Hematopoietic multipotent progenitor cell (in vitro differentiated cells): ENCODE results near the gene IGSF21. TPM values are rescaled to one million over a fixed set of nuclear protein-coding genes. Genes with fewer than 3 reads are reported as not detected.

Experiments used
- DNase-seq, 3 donors: peaks; one replicate each; pipeline ENCODE4 v3.0.0-alpha.2; 2011 to 2015; ENCODE audit warnings: low read depth in 2 of 3, low spot score in 2 of 3
- total RNA-seq: library from RNA; depleted of rRNA; stranded (reverse); fragments of >200 nt; gene quantifications from one replicate; pipeline ENCODE4 v1.2.3, GENCODE V29; 2012

The IGSF21 gene
- total RNA-seq, 1 donor: under 0.01 TPM

DNA sequence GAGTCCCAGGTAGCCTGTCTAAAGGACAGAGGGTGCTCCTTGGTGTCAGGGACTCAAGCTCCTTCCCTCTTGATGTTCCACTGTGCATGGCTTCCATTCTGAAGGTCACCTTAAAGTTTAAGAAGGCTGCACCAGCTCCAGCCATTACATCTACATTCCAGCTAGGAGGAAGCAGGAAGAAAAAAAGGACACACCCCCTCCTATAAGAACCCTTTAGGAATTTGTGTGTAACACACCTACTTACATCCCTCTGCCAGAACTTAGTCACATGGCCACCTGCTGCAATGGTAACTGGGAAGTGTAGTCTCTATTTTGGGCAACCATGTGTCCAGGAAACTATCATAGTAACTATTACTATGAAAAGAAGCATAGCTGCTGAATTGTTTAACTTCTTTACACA lies 211.5 kb downstream of the IGSF21 start:
- no peak for DNase-seq

DNA sequence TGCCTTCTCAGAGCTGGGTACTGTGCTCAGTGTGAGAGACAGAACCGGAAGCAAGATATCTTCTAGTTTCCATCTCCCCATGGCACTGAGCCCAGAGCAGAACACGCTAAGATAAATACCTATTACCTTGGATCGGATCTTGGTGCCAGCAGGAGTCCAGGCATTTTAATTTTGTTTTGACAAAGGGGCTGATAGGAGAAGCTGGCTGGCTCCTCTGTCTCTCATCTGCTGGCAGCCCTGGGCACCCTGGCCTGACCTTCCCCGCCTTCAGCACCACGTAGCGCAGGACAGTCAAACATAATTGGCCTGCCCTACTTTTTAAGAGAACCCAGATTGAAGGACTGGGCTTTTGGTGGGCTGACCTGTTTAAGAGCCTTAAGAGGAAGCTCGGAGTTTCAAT lies 212.5 kb downstream of the IGSF21 start:
- DNase-seq: no peak

DNA sequence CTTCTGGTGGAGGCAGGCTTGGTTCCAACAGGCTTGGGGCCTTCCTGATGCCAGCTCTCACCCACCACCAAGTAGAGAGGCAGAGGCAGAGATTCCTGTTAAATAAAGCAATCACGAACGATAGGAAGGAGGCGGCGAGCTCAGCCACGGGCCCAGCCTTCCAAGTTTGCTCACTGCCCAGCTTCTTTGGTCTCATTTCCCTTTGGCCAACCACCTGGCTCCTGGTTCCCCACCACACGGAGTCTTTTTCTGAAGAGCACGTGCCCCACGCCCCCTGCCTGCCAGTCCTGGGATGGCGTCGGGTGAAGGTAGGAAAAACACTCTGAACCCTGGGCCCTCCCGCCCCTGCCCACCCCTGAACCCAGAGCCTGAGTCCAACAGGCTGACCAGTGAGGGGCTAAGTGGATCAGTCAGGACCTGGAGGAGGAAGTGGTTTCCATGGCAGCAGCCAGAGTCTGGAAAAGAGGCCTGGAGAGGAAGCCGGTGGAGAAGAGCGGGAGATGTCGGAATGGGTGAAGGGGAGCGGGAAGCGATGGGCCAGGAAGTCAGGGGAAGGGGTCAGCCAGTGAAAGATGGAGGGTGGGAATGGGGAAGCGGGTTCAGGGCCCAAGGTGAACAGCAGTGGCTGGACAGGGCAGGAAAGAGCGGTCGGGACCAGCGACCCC lies 214.9 kb downstream of the IGSF21 start:
- DNase-seq: peak in 1 of 3 donors; percentile 11

DNA sequence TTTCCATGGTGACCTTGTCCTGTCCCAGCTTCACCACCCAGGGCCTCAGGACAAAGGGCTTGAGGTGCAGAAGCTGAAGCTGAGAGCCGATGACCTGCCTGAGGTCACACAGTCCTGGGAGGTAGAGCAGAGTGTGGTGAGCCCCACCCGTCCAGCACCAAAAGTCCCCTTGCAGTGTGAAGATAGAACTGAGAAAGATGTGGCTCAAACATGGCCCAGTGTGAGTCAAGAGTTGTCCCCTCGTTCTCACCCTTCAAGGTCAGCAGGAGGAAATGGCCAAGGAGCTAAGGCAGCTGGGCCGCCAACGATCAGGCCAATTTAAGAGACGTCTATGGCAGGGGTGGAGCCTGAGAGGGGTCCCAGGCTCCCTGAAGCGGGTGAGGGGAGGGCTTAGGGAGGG lies 215.7 kb downstream of the IGSF21 start:
- no peak for DNase-seq

DNA sequence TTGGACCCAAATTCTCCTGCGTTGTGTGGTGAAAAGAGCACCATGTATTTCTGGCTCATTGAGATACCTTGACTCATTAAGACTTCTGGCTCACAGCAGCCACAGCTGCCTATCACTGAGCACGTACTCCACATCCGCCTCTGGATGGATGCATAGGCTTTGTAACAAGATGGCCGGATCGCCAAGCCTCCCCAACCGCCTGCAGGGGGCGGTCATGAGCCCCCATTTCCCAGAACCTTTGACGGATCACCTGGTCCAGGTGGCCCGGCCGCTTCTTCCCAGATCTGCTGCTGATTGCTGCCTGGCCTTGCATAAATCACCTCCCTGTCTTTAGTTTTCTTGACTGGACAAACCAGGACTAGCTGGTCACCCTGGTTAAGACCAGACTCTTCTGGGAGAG lies 216.6 kb downstream of the IGSF21 start:
- no peak for DNase-seq

DNA sequence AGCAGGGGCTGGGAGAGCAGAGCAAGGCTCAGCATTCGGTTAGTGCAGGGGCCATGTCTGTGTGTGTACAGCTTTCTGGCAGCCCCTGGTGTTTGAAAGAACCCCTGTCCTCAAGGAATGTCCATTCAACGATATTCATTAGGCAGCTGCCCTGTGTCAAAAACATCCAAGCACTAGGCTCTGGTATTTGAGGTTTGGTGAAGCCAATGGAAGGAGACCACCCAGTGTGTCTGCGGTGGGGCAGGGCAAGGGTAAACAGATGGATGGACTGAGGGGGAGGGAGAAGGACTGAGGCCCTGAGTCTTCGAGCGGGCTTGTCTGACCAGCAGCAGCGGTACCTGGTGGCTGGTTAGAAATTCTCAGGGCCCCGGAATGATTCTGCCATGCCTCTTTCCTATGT lies 217.5 kb downstream of the IGSF21 start:
- no peak for DNase-seq

DNA sequence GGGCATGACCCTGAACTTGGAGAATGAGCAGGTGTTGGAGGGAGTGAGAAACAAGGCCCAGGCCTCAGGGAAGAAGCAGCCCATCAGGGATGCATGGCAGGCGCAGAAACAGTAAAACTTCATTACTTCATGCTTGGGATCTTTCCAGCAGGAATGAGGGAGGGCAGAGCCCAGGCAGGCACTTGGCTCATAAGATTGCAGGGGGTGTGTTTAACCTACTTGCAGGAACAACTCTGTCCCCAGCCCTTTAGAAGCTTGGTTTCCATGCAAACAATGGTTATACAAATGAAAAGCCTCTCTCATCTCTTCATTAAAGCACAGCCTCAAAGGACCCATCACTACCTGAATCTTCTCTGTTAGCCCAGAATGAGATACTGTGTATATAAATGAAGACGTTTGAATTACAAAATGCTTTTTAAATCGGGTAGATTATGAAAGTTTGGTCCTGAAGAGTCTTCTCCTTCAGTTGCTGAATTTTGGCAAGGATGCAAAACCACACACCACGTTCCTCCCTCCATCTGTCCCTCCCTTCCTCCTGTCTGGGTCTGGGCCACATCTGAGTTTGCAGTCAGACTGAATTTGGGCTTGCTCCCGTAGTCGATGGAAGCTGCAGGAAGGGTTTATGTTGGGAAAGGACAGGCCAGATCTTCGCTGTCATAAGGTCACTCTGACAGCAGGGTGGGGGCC lies 218.8 kb downstream of the IGSF21 start:
- DNase-seq: peak in 1 of 3 donors; percentile 32

DNA sequence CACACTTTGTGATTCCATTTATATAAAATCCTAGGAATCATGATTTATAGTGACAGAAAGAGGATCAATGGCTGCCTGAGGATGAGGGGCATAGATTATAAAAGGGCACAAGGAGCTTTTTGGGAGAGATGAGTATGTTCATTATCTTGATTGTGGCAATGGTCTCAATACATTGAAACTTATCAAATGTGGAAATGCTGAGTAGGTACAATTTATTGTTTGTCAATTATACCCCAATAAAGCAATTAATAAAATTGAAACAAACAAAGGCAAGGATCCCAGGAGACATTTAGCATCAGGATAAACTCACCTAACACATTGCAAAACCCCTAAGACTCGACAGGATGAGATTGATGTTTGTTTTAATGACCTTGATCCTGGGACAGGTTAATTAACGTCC lies 220.1 kb downstream of the IGSF21 start:
- DNase-seq: no peak

DNA sequence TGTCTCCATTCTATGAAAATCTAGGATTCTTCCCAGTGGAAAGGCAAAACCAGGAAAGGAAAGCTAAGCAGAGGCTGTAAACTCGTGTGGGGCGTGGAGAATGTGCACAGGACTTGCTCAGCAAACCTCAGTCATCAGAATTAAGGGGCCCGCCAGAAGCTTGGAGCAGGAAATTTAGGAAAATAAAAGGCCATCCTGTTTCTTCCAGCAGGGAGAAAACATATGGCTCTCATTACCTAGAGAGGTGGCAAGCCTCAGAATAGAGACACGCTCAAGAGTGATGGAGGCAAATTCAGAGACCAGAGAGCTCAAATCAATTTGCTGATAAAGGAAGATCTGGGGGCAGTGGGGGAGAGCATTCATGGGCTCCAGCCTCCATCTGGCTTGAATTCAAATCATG lies 221.2 kb downstream of the IGSF21 start:
- DNase-seq: no peak

DNA sequence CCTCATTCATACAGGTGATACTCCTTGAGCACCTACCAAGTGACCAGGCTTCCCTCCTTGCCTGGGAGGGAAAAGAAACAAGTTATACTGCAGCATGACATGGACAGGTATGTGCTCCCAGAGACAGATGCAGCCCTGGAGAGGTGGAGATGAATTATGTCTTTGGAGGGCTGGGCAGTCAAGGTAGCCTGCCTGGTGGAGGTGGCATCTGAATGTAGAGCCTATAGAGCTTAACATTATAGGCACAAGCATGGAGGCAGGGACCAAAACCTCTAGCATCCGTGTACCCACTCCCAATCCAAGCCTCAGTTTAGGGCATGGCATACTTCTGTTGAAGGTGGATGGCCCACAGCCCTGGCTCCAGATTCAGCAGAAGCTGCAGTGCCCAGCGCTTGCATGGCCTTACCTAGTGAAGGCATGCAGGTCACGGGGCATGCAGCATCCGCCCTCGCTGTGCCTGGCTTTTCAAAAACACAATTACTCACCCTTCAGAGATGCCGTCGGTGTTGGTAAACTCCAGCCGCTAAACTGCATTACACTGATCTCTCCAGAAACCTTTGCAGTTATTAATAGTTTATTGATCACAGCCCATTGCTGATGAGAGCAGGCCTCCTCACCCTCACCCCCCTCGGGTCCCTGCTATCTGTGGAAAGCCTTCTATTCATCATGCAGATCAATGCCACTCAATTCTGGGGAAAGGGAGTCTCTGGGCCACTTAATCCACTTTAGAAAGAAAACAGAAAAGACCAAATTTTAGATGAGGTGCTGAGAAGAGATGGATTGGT lies 222.1 kb downstream of the IGSF21 start:
- no peak for DNase-seq

DNA sequence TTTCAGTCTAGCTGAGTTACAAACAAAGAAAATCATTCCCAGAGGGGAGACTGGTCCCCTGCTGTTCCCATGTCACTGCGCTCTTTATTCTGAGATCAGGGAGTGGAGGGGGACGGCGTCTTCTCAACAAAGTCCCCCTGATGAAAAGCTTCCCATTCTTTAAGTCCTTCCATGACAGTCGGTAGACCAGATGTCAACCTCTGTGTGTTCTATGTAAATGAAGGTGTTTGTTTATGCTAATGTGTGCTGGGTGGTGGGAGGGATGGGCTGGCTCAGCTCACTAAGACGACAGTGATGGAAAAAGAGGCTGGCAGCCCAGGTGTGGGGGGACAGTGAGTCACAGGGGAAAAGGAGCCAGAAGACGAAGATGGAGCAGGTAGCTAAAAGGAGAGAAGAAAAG lies 225.0 kb downstream of the IGSF21 start:
- no peak for DNase-seq

DNA sequence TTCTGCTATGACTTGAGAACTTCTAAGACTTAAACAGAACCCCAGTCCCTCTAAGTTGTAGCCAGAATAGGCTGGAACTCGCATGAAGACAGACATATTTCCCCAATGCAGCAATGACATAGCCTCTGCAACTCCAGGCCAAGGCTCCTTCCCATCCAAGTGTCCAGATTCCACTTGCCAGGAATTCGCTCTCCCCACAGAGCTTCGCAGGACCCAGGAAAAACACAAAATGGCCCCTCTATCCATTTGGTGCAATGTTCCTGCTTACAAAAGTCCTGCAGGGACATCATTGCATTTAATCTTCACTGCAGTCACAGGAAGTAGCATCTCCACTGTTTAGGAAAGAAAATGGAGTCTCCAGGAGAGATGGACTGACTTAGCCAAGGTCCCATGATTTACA lies 225.6 kb downstream of the IGSF21 start:
- DNase-seq: no peak

DNA sequence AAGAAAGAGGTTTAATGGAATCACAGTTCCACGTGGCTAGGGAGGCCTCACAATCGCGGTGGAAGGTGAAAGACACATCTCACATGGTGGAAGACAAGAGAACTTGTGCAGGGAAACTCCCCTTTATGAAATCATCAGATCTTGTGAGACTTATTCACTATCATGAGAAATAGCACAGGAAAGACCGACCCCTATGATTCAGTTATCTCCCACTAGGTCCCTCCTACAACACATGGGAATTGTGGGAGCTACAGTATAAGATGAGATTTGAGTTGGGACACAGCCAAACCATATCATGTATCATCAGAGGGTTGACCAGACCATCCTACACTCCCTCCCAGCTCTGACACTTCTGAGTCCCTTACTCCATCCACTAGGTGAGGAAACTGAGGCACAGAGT lies 229.2 kb downstream of the IGSF21 start:
- DNase-seq: no peak

DNA sequence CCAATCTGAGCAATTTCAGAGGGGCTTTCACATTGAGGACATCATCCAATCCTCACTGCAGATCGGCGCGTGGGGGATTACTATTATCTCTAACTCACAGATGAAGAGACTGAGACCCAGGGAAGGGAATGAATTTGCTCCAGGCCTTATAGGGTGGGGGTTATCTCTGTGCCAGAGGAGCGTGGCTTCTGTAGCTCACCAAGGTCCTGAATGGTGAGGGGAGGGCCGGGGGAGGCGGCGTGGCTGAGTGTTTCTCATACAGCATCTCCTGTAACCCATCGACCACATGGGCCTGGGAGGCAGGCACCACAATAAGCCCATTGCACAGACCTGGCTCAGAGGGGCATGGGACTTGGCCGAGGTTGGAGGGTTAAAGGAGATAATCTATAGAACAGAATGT lies 230.2 kb downstream of the IGSF21 start:
- no peak for DNase-seq

DNA sequence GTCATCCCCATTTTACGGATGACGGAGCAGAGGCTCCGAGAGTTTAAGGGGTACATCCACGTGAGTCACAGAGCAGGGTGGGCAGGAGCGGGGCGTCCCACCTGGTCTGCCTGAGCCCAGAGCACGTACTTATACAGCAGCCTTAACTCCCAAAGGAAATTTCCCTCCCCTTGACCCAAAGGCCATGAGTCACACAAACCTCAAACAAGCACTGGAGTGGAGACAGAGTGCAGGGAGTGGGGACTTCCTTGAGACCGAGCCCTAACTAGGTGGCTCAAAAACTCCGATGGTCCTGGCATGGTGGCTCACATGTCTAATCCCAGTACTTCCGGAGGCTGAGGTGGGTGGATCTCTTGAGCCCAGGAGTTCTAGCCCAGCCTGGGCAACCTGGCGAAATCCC lies 231.6 kb downstream of the IGSF21 start:
- no peak for DNase-seq

DNA sequence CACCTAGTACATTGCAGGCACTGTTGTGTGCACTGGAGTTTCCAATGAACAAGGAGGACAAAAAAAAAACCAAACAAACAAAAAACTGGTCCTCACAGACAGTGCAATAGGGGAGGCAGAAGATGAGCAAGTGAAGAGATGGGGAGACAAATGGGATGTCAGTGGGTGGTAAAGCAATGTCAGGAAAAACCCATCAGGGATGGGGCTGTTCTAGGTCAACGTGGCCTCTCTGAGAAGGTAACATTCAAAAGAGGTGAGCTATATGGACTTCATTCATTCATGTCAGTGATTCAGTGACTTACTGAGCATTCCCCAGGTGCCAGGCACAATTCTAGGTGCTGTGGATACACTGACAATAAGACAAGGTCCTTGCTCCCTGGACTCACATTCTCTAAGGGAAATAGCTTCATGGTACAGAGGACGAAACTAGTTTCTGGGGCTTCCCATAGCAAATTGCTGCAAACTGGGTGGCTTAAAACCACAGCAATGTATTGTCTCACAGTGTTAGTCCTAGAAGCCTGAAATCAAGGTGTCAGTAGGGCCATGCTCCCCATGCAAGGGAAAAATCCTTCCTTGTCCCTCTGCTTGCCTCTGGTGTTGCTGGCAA lies 232.7 kb downstream of the IGSF21 start:
- no peak for DNase-seq

DNA sequence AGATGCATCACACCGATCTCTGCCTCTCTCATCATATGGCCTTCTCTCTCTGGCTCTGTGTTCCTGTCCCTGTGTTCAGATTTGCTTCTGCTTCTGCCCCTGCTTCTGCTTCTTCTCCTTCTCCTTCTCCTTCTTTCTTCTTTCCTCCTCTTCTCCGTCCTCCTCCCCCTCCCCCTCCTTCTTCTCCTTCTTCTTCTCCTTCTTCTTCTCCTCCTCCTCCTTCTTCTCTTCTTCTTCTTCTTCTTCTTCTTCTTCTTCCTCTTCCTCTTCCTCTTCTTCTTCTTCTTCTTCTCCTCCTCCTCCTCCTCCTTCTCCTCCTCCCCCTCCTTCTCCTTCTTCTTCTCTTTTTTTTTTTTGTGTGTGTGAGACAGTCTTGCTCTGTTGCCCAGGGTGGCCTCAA lies 233.2 kb downstream of the IGSF21 start:
- DNase-seq: no peak

DNA sequence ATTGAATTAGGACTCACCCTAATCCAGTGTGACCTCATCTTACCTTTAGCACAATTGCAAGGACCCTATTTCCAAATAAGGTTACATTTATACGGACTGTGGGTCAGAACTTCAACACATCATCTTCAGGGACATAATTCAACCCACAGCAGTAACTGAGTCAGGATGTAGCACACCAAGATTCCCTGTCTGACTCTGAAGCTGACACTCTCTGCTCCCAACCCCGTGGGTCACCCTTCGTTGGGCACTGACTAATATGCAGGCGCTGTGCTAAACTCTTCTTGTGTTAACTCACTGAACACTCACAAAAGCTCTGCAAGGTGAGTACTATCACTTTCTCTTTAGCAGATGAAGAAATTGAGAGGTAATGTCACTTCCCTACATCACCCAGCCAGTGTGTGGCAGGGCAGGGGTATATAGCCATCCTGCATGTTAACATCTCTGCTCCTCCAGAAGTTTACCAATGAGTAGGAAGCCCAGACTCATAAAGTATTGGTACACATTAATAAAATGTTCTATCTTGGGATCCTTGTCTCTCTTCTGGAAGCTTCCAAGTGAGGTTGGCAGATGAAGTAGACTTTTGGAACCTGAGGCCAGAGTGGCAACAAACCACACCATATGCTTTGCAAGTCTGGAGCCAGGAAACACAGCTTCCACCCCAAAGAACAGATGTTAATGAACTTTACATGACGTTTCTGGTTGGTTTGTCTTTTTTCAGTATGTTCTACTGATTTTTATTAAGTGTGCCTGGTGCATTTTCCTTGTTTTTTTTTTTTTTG lies 233.9 kb downstream of the IGSF21 start:
- DNase-seq: no peak

DNA sequence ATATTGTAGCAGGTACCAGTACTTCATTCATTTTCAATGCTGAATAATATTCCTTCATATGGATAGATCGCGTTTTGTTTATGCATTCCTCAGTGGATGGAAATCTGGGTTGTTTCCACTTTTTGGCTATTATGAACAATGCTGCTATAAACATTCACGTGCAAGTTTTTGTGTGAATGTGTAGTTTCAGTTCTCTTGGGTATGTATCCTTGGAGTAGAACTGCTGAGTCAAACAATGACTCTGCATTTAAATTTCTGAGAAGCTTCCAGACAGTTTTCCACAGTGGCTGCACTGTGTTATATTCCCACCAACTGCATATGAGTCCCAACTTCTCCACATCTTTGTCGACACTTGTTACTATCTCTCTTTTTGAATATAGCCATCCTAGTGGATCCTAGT lies 235.1 kb downstream of the IGSF21 start:
- DNase-seq: no peak

DNA sequence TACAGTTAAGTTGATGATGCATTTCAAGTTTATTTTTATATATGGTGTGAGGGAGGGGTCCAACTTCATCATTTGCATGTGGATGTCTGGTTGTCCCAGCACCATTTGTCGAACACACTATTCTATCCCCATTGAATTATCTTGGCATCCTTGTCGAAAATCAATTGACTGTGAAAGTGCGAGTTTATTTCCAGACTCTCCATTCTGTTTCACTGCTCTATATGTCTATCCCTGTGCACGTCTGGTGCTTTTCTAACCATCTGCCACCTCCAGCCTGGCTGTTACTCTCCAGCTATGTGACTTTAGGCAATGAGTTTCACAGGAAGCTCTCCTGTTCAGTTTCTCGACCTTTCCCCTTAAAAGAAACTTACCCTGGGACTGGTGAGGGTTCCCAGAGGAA lies 236.0 kb downstream of the IGSF21 start:
- DNase-seq: no peak

DNA sequence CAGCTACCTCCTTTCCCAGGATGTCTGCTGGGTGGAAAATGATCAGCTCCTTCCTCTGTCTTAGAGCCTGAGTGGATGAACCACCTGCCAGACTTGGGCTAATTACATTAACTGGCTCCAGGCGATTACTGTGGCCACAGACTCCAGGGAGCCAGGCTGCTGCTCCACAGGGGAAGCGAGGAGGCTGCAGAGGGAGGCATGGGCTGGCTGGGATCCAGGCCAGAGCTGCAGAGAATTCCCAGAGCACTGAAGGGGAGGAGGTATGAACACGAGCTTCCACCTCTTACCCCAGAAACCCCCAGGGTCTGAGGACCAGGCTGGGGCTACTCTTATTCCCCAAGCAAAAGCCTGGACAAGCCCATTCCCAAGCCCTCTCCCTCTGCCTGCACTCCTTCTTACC lies 237.2 kb downstream of the IGSF21 start:
- DNase-seq: no peak
